ENCODE data around the gene SNX14.

SNX14 gene

GRCh38 chr6:85506441-85507093 lies 87.1 kb downstream of the SNX14 start:
- no peak for DNase-seq (ENCODE audit: low spot score)

GRCh38 chr6:85498596-85499258 lies 94.9 kb downstream of the SNX14 start:
- DNase-seq (ENCODE audit: low spot score), result no peak

GRCh38 chr6:85496856-85497255 lies 96.8 kb downstream of the SNX14 start:
- no peak for DNase-seq (ENCODE audit: low spot score)

GRCh38 chr6:85496009-85496579 lies 97.6 kb downstream of the SNX14 start:
- no peak for DNase-seq (ENCODE audit: low spot score)

GRCh38 chr6:85494547-85495536 lies 98.8 kb downstream of the SNX14 start:
- DNase-seq (ENCODE audit: low spot score), result no peak

- DNase-seq (ENCODE audit: low spot score), result no peak
Observed at GRCh38 chr6:85493389-85493788, 100.3 kb downstream of the SNX14 start.

GRCh38 chr6:85490516-85491248 lies 103.0 kb downstream of the SNX14 start:
- DNase-seq (ENCODE audit: low spot score), result no peak

GRCh38 chr6:85484948-85485347 lies 108.7 kb downstream of the SNX14 start:
- DNase-seq (ENCODE audit: low spot score), result no peak

GRCh38 chr6:85483846-85484245 lies 109.8 kb downstream of the SNX14 start:
- DNase-seq (ENCODE audit: low spot score), result no peak

GRCh38 chr6:85482905-85483700 lies 110.6 kb downstream of the SNX14 start:
- DNase-seq (ENCODE audit: low spot score), result peak; percentile 63

- DNase-seq (ENCODE audit: low spot score), result no peak
Observed at GRCh38 chr6:85482206-85482904, 111.3 kb downstream of the SNX14 start.

GRCh38 chr6:85479208-85479607 lies 114.5 kb downstream of the SNX14 start:
- no peak for DNase-seq (ENCODE audit: low spot score)

- DNase-seq (ENCODE audit: low spot score), result no peak
Observed at GRCh38 chr6:85476532-85476931, 117.1 kb downstream of the SNX14 start.

GRCh38 chr6:85473748-85474147 lies 119.9 kb downstream of the SNX14 start:
- DNase-seq (ENCODE audit: low spot score), result no peak

- no peak for DNase-seq (ENCODE audit: low spot score)
Observed at GRCh38 chr6:85472744-85473143, 120.9 kb downstream of the SNX14 start.

- DNase-seq (ENCODE audit: low spot score), result no peak
Observed at GRCh38 chr6:85470023-85470410, 123.6 kb downstream of the SNX14 start.

- DNase-seq (ENCODE audit: low spot score), result no peak
Observed at GRCh38 chr6:85469276-85470022, 124.2 kb downstream of the SNX14 start.

- DNase-seq (ENCODE audit: low spot score), result peak; percentile 42
Observed at GRCh38 chr6:85468326-85468725, 125.3 kb downstream of the SNX14 start.

GRCh38 chr6:85465762-85466161 lies 127.9 kb downstream of the SNX14 start:
- no peak for DNase-seq (ENCODE audit: low spot score)
